Activated B cell treated with CpG ODN at 0.5 μM for 24 hours (primary cell): Measurements from ENCODE around the gene EXPH5. TPM values are rescaled to one million over a fixed set of nuclear protein-coding genes. Genes with fewer than 3 reads are reported as not detected.

Experiments
- ATAC-seq: fragments of 200-7000 bp; cut with Tn5 transposase; one replicate; pipeline ENCODE4 v1.10.0; 2021; ENCODE audit warnings: low read depth, mild to moderate bottlenecking, moderate library complexity
- CTCF ChIA-PET: fragments of 350-600 bp; sonication (Branson Sonifier 250); formaldehyde crosslinking; loops from one replicate; lab custom pipeline; 2021; ENCODE audit warnings: antibody characterized with exemption; lab: Charles Lee
- POLR2A ChIA-PET: fragments of 350-600 bp; sonication (Branson Sonifier 250); formaldehyde crosslinking; loops from one replicate; lab custom pipeline; 2021; ENCODE audit warnings: antibody characterized with exemption; lab: Charles Lee
- DNase-seq: peaks from one replicate; pipeline ENCODE4 v3.0.0; 2022
- H3K27ac Mint-ChIP-seq: one replicate; pipeline ENCODE4 v1.8.0; 2020; ENCODE audit warnings: mixed read lengths
- H3K27me3 Mint-ChIP-seq: one replicate; pipeline ENCODE4 v1.8.0; 2021; ENCODE audit warnings: mixed read lengths
- H3K36me3 Mint-ChIP-seq: one replicate; pipeline ENCODE4 v1.8.0; 2021; ENCODE audit warnings: low read depth, mixed read lengths
- H3K4me1 Mint-ChIP-seq: one replicate; pipeline ENCODE4 v1.8.0; 2021; ENCODE audit warnings: mixed read lengths
- H3K4me3 Mint-ChIP-seq: one replicate; pipeline ENCODE4 v1.8.0; 2020; ENCODE audit warnings: mild to moderate bottlenecking, mixed read lengths
- H3K9me3 Mint-ChIP-seq: one replicate; pipeline ENCODE4 v1.8.0; 2020; ENCODE audit warnings: mixed read lengths
- CTCF ChIP-seq: fragments of 200-600 bp; IDR thresholded peaks from one replicate; pipeline ENCODE4 v1.8.0; 2022; ENCODE audit warnings: antibody characterized with exemption, mild to moderate bottlenecking
- intact Hi-C: fragments of 100-400 bp; cut with micrococcal nuclease; formaldehyde crosslinking; loops from one replicate; pipeline ENCODE4 v1.15.1; 2024
- total RNA-seq: library from RNA; stranded (reverse); gene quantifications from 2 replicates; pipeline ENCODE4 v1.2.3, GENCODE V29; 2022

Gene EXPH5
- total RNA-seq, 1 donor from 2014 or later, result 0.29 TPM

- CTCF ChIA-PET, result no interaction called here
- H3K4me3 Mint-ChIP-seq, result no peak overlapping the region
- intact Hi-C loops, result no loop called here
Measured at GRCh38 chr11:108632041-108632704, 38.6 kb upstream of the EXPH5 start.

DNA sequence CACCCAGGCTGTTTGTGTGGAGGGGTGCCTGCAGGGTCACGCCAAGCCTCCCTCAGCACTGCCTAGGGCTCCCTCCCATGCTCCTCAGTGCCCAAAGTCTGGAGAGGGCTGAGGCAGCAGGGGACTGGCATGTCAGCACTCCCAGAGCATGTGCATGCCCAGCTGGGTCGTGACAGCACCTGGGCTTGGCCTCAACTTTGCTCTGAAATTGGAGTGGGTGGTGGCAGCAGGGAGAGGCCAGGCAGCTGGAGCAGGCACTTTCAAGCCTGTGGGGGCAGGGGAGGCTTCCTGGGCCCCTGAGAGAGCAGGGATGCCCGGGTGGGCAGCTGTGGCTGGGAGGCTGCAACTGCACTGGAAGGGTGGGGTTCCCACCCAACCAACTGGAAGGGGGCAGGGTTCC, 35.7 kb upstream of the EXPH5 start:
- H3K9me3 Mint-ChIP-seq, result no peaks in the 10 kb centered on the region
- no peak for TF ChIP-seq CTCF
- H3K36me3 Mint-ChIP-seq, result no peaks in the 10 kb centered on the region
- H3K27ac Mint-ChIP-seq, result no peak overlapping the region
- no peak for ATAC-seq
- H3K27me3 Mint-ChIP-seq, result peaks cover 13% of the 10 kb centered on the region
- DNase-seq, result no peak
- H3K4me3 Mint-ChIP-seq, result no peak overlapping the region
- ChIA-PET POLR2A (no interaction called here), CTCF (no interaction called here)
- intact Hi-C loops, result no loop called here
- no peaks in the 10 kb centered on the region for H3K4me1 Mint-ChIP-seq

More at GRCh38 chr11:108632041-108632704, 38.6 kb upstream of the EXPH5 start:
- Mint-ChIP-seq H3K36me3 (no peaks in the 10 kb centered on the region), H3K27me3 (peaks cover 16% of the 10 kb centered on the region), H3K4me1 (no peaks in the 10 kb centered on the region), H3K9me3 (no peaks in the 10 kb centered on the region), H3K27ac (no peak overlapping the region)
- no peak for DNase-seq
- POLR2A ChIA-PET, result no interaction called here
- ATAC-seq, result no peak
- TF ChIP-seq CTCF, result no peak

DNA sequence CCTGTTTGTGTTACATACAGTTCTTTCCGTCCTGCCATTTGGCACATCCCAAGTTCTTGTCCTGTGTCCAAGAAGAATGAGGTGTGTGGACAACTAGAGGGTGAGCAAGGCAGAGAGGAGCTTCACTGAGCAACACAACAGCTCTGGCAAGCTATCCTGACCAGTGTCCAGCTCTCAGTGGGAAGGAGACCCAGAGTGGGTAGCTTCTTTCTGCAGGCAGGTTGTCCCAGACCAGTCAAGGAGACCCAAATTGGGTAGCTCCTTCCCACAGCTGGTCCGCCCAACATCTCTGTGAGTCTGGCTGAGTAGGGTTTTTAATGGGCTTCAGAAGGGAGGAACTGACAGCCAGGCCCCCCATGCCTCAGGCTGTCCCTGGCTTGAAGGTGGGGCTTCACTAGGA, 35.2 kb upstream of the EXPH5 start:
- intact Hi-C loops, result no loop called here
- H3K27ac Mint-ChIP-seq, result no peak overlapping the region
- CTCF ChIA-PET, result no interaction called here
- POLR2A ChIA-PET, result interaction anchor here (1.2 kb wide), 1 partner anchor 138 kb away, joined by 3 read pairs; no protein-coding TSS in a partner anchor
- ATAC-seq (no peak), DNase-seq (no peak)
- no peaks in the 10 kb centered on the region for H3K36me3 Mint-ChIP-seq
- TF ChIP-seq CTCF, result no peak
- no peaks in the 10 kb centered on the region for H3K9me3 Mint-ChIP-seq
- H3K4me1 Mint-ChIP-seq, result no peaks in the 10 kb centered on the region
- H3K27me3 Mint-ChIP-seq, result peaks cover 15% of the 10 kb centered on the region
- H3K4me3 Mint-ChIP-seq, result no peak overlapping the region

GRCh38 chr11:108628326-108628725, 34.8 kb upstream of the EXPH5 start:
- no peak for TF ChIP-seq CTCF
- Mint-ChIP-seq H3K4me1 (no peaks in the 10 kb centered on the region), H3K27me3 (peaks cover 15% of the 10 kb centered on the region), H3K4me3 (no peak overlapping the region), H3K36me3 (no peaks in the 10 kb centered on the region), H3K9me3 (no peaks in the 10 kb centered on the region), H3K27ac (no peak overlapping the region)
- ATAC-seq (no peak), DNase-seq (no peak)
- intact Hi-C loops, result no loop called here
- CTCF ChIA-PET, result no interaction called here
- POLR2A ChIA-PET, result interaction anchor here (1.2 kb wide), 1 partner anchor 138 kb away, joined by 3 read pairs; no protein-coding TSS in a partner anchor

- Mint-ChIP-seq H3K4me3 (no peak overlapping the region), H3K36me3 (no peaks in the 10 kb centered on the region), H3K27me3 (peaks cover 24% of the 10 kb centered on the region), H3K4me1 (no peaks in the 10 kb centered on the region), H3K27ac (no peak overlapping the region), H3K9me3 (no peaks in the 10 kb centered on the region)
- ChIA-PET CTCF (no interaction called here), POLR2A (no interaction called here)
- intact Hi-C loops, result no loop called here
- no peak for TF ChIP-seq CTCF
- ATAC-seq (no peak), DNase-seq (no peak)
Measured at GRCh38 chr11:108624196-108624925, 30.8 kb upstream of the EXPH5 start.
